Stimulated activated naive CD8-positive, alpha-beta T cell treated with anti-CD3 and anti-CD28 coated beads, Interleukin-15, Interleukin-2, amounts not matched to agents 100 U/mL and 50 U/mL, for 24 hours (primary cell): ENCODE measurements around the gene ALKBH2.

ENCODE experiments used
- ATAC-seq: fragments of 150-1000 bp; cut with Tn5 transposase; one replicate; pipeline ENCODE4 v1.10.0; 2021
- DNase-seq: peaks from one replicate; pipeline ENCODE4 v3.0.0; 2021

Gene ALKBH2

DNA sequence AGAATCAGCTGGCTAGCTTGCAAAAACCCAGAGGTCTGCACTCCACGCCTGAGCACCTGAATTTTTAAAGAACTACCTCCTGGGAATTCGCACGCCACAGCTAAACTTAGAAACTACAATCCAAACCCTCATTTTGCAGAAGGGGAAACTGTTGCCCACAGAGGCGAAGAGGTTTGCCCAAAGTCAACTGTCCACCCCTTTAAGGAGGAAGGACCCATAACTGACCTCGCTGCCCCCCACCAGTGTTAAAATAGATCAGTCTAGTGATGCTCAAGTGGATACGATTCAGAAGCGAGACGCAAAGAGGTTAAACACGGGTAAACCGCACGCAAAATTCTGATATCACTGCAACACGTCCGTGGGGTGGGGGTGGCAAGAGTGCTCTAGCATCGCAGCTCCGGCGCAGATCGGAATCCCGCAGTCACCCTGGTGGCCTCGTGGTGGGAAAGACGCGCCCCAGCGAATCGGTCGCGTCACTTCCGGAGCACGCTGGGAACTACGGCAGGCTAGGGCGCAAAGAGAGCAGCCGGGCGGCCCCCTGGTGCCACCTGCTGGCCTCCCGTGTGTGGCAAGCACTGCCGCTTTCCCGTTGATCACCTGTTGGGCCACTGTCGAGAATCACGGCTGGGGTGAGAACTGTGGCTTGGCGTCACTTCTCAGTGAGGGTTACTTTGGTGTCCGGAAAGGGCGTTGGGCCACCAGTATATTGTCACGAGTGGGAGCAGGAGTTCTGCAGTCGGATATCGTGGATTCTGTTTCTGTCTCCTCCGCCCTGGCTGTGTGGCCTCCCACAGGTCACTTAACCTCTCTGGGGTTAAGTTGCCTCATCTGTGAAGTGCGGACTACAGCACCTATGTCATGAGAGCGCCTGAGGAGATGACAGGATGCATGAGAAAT is at the start of gene ALKBH2:
Gene ALKBH2, minus strand, starts transcription at position 451 of the 897 bp plus-strand sequence. CDS start 686 bp downstream, outside the sequence.
- ATAC-seq, result peak; percentile 81

DNA sequence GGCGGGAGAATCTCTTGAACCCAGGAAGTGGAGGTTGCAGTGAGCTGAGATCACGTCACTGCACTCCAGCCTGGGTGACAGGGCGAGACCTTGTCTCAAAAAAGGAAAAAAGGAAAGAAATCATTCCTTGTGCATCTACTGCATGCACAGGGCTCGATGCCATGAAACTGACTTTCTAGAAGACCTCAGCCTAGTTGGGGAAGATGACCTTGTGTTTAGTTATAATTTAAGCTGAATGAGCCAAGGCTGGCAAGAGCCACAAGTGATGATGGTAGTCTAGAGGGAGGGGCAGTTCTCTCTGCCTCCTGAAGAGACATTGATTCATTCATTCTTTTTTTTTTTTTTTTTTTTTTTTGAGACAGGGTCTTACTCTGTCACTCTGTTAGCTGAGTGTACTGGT is 47.3 kb upstream of the ALKBH2 start:
- ATAC-seq (no peak), DNase-seq (no peak)

More for the DNA sequence above, at the start of gene ALKBH2:
- DNase-seq, result peak; percentile 95

GRCh38 chr12:109139791-109140190 is 46.5 kb upstream of the ALKBH2 start:
- DNase-seq, result no peak
- no peak for ATAC-seq

- ATAC-seq (no peak), DNase-seq (no peak)
Observed at GRCh38 chr12:109139360-109139759, 46.1 kb upstream of the ALKBH2 start.

- DNase-seq (no peak), ATAC-seq (no peak)
Observed at GRCh38 chr12:109137055-109137454, 43.8 kb upstream of the ALKBH2 start.

DNA sequence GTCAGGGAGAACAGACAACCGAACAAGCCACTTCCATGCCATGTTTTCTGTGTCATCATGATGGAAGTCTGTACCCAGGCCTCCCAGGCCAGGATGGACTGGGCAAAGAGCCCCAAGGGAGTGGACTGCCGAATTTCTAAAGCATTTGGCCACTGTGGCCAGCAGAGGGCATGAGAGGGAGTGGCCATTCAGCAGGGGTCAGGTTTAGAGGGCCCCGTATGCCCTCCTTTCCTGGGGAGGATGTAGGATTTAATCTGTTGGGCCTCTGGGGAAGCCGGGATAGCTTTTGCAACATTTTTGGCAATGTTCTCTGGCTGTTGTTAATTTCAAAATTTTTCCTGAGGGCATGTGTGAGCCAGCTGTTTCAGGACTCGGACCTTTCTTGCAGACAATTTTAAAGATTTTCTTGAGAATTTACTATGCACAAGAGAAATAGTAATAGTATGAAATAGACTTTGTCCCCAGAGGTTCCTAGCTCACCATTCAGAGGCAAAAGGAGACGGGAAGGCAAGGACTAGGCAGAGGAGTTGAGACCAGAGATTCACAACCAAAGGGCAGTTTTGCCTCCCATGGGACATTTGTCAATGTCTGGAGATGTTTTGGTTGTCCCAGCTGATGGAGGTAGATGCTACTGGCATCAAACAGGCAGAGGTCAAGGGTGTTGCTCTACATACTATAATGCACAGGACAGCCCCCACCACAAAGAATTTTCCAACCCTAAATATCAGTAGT is 41.1 kb upstream of the ALKBH2 start:
- ATAC-seq (no peak), DNase-seq (peak; percentile 10)

DNA sequence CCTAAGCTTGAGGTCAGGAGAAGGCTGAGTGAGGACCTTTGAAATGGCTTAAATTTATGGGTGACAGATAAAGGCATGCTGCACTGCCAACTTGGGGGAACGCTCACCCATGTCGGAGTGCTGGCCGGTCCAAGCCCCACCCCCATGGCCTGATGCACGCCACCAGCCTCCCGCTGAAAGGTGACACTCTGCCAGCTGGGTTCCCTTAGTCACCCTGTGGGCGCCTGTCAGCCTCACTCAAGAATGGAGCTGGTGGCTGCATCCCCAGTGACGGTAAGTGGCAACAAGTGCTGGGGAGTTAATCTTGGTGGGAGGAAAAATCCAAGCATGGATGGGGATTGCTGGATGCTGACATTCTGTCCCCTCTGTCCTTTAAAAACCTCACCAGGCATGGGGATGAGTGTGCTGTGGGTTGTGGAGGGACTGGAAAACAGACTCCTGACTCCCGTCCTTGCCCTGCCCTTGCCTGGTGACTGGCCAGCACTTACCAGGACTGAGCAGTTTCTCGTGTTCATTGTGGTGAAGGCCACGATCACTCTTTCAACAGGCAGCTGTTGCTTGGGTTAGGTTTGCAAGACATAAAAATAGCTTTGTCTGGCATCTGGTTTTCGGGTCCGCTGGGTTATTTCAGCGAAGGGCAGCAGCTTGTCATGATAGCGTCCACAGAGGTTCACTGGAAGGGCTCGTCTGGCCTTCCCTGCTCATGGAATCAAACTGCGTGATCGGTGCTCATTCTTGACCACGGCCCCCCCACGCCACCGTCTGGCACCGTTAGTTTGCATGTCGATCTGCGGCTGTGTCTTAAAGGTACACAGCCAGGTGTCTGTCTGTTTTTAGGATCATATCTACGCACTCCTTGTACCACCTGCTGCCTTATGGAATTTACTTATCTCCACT is 38.1 kb upstream of the ALKBH2 start:
- DNase-seq (no peak), ATAC-seq (no peak)

DNA sequence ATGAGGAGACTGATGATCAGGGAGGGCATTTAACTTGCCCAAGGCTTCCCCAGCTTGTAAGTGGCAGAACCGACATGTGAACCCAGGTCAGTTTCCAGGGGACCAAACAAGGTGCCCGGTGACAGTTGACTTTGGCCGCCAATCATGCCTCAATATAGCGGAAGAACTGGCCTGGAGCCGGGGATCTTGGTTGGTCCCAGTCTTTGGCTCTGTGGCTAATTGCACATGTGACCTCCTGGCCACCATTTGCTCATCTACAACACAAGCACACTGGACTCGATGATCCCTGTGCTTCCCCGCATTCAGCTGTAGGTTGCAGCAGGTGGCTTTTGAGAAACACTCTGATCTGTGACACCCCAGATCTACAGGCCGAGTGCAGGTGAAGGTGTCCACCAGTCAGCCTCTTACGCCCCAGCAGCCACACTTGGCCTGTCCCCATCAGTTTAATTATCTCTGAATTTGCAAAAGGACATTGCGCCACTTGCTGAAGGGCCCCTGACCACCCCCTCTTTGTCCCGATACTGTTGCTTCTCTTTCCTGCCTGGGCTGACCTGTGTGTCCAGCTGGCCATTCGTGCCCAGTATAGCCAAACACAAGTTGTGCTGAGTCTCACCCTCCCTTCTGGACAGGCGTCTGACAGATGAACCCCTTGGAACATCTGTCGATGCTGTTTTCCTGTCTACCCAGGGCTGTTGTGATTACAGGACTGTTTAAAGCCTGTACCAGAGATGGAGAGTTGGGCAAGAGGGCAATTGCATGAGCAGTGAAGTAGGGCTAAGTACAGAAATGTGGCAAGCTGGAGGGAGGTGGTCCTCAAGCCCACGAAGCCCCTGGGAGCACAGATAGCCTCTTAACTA is 37.3 kb upstream of the ALKBH2 start:
- DNase-seq (no peak), ATAC-seq (no peak)

- ATAC-seq, result no peak
- DNase-seq, result no peak
Observed at GRCh38 chr12:109127533-109128242, 34.4 kb upstream of the ALKBH2 start.

- DNase-seq, result no peak
- no peak for ATAC-seq
Observed at GRCh38 chr12:109126784-109127183, 33.5 kb upstream of the ALKBH2 start.

- DNase-seq (no peak), ATAC-seq (no peak)
Observed at GRCh38 chr12:109125791-109126190, 32.5 kb upstream of the ALKBH2 start.

GRCh38 chr12:109124878-109125648 is 31.8 kb upstream of the ALKBH2 start:
- ATAC-seq (no peak), DNase-seq (no peak)

- no peak for DNase-seq
- peak; percentile 14 for ATAC-seq
Observed at GRCh38 chr12:109121346-109121880, 28.1 kb upstream of the ALKBH2 start.

DNA sequence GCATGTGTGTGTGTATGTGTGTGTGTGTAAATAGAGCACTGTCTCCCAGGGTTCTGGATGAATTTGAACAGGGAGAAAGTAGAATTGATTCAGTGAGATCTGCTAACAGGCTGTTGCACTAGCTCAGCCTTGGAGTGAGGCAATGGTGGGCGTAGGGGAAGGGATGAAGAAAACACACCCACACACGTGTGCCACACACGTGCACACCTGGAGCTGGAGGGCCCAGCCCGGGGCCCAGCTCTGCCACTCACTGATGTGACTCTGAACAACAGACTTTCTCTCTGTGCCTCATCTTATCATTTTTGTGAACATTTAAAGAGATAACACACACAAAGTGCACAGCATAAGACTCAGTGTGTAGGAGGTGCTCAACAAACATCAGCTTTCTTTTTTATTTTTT is 27.3 kb upstream of the ALKBH2 start:
- DNase-seq, result no peak
- no peak for ATAC-seq

DNA sequence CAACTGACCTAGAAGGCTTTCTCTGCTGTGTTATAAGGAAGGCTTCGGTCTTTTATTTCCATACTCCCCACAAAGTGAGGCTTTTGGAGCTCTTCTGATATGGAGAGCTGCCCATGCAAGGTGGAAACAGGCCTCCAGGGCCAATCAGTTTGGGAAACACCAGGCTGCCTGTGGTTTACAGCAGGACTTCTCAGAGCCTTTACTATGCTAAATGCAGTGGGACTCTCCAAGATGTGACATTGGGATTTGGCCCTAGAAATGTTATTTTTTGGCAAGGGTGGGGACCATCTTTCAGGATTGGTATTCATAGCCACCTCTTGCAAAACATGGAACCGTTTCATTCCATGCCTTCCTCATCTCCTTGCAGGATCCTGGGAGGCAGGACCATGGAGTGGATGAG is 26.8 kb upstream of the ALKBH2 start:
- ATAC-seq, result no peak
- no peak for DNase-seq

DNA sequence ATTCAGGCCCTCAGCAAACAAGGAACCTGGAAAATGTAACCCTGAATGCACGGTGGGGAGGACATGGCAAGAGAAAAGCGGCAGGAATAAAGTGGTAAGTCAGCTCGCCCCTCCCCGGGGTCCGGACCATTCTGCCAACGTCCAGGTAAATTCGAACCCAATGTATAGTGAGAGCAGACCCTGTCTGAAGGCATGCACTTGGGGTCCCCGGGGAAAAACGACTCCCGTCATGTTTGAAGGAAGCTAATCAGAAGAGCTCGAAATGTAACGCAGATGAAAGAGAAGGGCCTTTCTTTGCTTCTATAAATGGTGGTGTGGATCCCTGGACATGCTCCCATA is 23.3 kb upstream of the ALKBH2 start:
- DNase-seq (no peak), ATAC-seq (no peak)

GRCh38 chr12:109115758-109116610 is 22.7 kb upstream of the ALKBH2 start, which contains the start of gene ACACB:
Gene ACACB, plus strand, starts transcription at chr12:109116587. Its CDS starts 22,819 bp downstream, at chr12:109139406.
- no peak for DNase-seq

GRCh38 chr12:109115404-109115757 is 22.1 kb upstream of the ALKBH2 start:
- ATAC-seq (no peak), DNase-seq (no peak)

More at GRCh38 chr12:109115758-109116610, 22.7 kb upstream of the ALKBH2 start, which contains the start of gene ACACB:
- no peak for ATAC-seq

GRCh38 chr12:109114644-109115043 is 21.4 kb upstream of the ALKBH2 start:
- ATAC-seq (no peak), DNase-seq (no peak)
